ENCODE results near the gene WRAP53.

GRCh38 chr17:7687908-7688807, at the start of gene WRAP53:
- TF ChIP-seq CTCF (IDR thresholded peaks at IDR 0.05) (peak; percentile 98 to 99 (median 99)), POLR2A (IDR thresholded peaks at IDR 0.05) (no peak)
